NCI-H187 treated with DMSO at 0.1 percent for 48 hours (cell line): ENCODE measurements around the gene CLCN4.

Source experiments
- DNase-seq: peaks from one replicate; lab custom pipeline; 2025; lab: John Stamatoyannopoulos, UW

The CLCN4 gene

DNA sequence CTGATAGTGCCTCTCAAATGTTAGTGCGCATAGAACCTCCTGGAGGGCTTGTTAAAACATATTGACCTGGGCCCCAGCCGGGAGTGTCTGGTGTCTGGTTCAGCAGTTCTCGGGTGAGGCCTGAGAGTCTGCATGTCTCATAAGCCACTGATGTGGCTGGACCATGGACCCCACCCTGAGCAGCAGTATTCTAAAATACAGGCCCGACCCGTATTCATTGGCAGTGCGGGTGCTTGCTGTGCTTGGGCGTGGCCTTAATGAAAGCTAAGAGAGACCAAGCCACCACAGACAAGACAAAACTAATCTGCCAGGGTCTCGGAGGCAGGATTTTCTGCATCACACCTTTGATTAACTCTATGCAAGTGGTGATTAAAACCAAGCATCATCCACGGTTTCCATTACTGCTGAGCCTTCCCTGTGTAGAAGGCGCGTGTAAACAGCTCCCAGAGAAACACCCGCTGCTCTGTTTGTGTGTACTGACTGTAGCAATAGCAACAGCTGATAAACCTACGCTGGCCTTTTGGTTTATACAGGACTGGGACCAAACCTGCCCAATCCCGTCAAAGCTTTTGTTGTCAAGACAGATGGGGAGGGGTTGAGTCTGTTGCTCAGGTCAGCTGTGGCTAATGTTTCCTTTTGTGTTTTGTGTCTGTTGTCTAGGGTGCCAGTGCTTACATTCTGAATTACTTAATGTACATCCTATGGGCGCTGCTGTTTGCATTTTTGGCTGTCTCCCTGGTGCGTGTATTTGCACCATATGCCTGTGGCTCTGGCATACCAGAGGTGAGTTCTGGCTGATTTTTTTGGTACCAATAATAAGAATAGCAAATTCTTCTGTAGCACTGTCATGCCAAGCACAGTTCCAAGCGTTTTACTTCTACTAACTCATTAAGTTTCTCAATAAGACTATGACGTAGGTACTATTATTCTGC, 40.8 kb downstream of the CLCN4 start:
- no peak for DNase-seq

DNA sequence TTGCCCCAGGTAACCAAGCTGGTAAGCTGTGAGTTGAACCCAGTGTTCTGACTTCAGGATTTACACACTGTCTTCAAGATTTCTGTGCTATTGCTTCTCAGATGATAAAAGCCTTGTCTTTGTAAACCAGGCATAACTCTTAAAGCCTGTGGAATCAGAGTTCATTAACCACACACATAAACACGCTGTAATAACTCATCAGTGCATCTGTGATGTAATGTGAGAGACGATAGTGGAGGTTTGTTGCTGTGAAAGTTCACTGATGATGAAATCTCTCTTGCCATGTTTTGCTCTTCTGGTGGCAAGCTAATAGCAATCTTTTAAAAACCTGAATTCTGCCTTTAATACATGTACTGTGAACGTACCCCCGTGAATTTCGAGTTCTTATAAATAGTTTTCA, 41.5 kb downstream of the CLCN4 start:
- no peak for DNase-seq

DNA sequence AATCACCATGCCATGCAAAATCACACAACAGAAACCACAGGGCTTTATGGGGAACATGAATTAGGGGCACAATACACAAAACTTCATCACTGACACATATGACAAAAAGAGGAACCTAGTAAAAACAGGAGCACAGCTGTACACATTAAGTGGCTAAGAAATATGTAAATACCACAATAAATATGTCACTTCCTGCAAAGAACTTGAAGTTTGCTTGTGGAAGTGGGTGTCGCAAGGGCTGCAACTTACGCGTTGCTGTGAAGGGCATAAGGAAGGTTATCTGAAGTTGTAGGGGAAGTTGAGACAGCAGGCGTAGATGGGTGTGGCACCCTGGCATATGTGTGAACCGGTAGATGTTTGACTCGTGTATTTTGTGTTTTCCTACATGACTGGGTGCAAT, 42.4 kb downstream of the CLCN4 start:
- DNase-seq: no peak

DNA sequence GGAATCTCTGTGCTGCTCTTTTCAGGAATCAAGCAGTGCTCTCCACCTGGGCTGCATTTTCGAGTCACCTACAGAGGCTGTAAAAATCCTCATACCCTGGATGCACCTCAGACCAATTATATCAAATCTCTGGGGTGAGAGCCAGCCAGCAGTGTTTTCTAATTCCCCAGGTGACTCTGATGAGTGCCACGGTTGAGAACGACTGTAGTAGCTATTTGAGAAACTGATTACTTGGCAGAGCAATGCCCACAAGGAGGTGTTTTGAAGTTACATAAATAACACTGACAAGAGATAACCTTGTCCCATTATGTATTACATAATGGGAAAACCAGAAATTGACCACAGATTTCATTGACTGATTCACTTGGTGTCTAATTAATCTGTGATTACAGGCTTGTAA, 46.8 kb downstream of the CLCN4 start:
- DNase-seq: no peak

- no peak for DNase-seq
These were observed 49.5 kb downstream of the CLCN4 start for GRCh38 chrX:10206317-10206716.

DNA sequence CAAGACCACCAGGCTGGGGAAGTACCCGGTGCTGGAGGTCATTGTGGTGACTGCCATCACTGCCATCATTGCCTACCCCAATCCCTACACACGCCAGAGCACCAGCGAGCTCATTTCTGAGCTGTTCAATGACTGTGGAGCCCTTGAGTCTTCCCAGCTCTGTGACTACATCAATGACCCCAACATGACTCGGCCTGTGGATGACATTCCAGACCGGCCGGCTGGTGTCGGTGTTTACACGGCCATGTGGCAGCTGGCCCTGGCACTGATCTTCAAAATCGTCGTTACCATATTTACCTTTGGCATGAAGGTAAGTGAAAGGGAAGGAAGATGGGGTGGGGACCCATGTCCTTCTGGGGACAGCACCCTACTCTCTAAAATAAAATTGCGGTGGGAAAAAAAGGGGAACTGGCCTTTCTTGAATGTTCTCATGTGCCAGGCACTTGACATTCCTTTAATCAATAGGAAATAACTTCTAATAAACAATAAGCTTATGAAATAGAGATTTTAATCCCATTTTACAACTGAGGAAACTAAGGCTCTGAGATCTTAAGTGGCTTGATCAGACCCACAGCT, 51.6 kb downstream of the CLCN4 start:
- DNase-seq: no peak

DNA sequence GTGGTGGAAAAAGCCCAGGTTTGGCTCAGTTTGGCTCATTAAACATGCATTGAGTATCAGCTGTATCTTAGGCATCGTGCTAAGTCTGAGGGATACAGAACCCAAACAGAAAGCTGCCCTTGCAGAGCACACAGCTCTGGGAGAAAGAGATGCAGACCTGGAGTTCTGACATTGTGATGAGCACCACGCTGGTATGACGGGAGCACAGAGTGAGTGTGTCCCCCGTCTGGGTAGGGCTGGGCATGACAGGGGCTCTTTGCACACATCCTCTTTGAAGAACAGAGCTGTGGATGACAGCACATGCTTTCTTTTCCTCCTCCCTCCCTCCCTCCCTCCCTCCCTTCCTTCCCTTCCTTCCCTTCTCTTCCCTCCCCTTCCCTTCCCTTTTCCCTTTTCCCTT, 52.2 kb downstream of the CLCN4 start:
- no peak for DNase-seq

DNA sequence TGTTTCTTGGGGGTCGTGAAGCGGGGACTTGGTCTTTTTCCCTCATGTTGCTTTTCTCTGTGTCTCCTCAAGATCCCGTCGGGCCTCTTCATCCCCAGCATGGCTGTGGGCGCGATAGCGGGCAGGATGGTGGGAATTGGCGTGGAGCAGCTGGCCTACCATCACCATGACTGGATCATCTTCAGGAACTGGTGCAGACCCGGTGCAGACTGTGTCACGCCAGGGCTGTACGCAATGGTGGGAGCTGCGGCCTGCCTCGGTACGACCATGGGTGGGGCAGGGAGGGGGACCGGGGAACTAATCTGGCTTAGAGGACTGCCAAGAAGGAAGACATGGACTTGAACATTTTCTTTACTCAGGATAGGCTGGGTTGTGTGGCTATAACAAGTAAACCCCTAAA, 55.6 kb downstream of the CLCN4 start:
- no peak for DNase-seq

DNA sequence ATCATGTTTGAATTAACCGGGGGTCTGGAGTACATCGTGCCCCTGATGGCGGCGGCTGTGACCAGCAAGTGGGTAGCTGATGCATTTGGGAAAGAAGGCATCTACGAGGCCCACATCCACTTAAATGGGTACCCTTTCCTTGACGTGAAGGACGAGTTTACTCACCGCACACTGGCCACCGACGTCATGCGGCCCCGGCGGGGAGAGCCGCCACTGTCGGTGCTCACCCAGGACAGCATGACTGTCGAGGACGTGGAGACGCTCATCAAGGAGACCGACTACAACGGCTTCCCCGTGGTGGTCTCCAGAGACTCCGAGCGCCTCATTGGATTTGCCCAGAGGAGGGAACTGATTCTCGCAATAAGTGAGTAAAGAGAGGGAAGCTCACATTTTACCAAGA, 56.9 kb downstream of the CLCN4 start:
- DNase-seq: no peak

DNA sequence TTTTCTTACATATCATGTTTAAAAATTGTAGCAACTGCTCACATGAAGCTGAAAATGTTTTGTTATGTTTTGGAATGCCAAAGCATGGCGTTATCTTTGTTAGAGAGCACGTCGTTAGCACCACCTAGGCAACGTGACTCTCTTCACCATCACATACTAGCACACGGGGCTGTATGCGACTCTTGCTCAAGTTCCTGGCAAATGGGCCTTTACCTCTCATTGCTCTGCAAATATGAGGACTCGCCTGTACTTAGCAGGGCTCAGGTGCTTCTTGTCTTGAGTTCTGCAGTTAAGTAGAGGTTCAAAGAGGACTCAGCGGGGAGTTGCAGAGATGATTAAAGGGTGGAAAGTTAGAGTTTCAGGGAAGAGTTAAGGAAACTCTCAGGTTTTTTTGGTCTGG, 59.4 kb downstream of the CLCN4 start:
- DNase-seq: no peak

DNA sequence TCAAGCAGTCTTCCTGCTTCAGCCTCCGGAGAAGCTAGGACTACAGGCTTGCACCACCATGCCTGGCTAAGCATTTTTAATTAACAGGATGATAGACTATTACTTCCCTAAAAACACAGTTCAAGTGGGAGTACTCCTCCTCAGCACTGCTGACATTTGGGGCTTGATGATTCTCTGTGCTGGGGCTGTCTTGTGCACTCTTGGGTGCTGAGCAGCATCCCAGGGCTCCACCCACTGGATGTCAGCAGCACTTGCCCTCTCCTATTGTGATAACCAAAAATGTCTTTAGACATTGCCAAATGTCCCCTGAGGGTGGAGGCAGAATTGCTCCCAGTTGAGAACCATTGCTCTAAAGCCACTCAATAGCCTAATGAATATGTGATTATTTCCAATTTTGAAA, 60.4 kb downstream of the CLCN4 start:
- DNase-seq: no peak

- DNase-seq: no peak
These were observed 64.9 kb downstream of the CLCN4 start for GRCh38 chrX:10221651-10222050.

- no peak for DNase-seq
These were observed 66.5 kb downstream of the CLCN4 start for GRCh38 chrX:10223276-10223675.

DNA sequence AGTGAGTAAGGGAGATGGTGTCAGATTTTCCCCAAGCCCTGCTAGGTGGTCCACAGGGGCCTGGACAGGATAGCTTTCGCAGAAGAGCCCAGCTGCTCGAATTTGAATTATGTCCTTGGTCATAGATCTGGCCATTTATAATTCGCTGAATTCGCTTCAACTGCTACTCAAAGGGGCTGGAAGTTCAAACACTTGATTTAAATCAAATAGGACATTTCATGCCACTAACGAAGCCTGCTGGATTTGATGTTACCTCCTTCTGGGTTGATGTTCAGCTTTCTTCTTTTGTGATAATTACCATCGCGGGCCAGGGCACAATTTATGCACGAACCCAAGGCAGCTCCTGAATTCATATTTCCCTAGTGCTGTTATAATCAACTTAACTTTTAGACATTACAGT, 67.0 kb downstream of the CLCN4 start:
- DNase-seq: no peak

GRCh38 chrX:10230222-10230621, 73.4 kb downstream of the CLCN4 start:
- DNase-seq: no peak

DNA sequence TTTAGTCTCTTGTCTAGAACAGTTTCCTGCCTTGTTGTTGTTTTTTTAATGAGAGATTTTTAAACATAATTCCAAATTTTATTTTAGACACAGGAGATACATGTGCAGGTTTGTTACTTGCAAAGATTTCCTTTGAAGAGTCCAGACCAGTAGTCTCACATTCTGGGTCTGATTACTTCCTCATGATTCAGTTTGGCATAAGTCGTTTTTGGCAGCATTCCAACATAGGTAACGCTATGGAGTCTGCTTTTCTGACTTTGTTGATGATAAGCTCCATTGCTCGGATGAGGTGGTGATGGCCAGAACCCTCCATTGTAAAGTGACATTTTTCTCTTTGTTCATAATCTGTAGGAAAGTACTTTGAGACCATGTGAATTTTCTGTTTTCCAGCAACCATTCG, 74.7 kb downstream of the CLCN4 start:
- no peak for DNase-seq

DNA sequence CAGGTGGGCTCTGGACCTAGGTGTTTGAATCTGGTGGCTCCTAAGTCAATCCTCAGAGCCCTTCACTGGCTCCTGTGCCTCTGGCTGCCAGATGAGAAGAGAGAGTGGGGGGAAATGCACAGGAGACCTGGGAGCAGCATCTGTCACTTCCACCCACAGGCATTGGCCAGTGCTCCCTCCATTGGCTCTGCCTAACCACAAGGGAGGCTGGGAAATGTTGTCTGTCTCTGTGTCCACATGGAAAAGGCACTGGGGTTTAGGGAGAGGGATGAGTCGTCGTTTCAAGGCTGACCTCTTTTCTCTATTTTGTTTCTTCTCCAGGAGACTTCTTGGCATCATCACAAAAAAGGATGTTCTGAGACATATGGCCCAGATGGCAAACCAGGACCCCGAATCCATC, 76.4 kb downstream of the CLCN4 start:
- no peak for DNase-seq

DNA sequence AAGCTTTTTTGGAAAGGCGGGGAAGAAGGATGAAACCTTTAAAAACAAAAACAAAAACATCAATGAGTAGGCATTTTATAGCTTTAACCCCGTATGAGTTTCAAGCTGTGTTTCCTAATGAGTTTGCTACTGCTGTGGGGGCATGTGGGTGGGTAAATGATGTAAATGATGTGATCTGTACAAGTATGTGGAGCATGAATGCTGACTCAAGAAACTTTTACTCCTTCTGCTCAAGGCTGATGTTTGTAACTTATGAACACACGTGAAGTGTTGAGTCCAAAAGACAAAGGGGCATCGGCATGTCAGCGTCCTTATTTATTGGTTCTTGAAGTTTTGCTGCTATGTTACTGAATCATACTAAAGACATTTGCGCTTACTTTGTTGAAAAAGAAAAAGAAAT, 76.9 kb downstream of the CLCN4 start:
- no peak for DNase-seq

DNA sequence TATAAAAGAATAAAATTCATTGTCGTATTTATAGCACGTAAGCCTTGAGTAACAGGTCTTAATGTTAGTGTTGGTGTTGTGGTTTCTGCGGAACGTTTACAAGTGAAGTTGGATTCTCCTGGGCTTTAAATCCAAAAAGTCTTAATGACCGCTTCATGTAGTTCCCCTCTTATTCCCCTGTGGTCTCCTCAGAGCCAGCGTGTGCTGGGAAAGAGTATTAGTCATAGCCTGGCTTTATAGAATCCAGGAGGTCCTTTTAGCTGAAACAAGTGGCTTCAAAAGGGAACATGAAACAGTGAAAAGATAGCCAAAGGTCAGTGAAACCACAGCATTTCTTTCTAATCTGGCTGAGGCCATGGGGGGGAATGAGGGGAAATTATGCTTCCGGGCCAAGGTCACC, 79.1 kb downstream of the CLCN4 start:
- DNase-seq: no peak

DNA sequence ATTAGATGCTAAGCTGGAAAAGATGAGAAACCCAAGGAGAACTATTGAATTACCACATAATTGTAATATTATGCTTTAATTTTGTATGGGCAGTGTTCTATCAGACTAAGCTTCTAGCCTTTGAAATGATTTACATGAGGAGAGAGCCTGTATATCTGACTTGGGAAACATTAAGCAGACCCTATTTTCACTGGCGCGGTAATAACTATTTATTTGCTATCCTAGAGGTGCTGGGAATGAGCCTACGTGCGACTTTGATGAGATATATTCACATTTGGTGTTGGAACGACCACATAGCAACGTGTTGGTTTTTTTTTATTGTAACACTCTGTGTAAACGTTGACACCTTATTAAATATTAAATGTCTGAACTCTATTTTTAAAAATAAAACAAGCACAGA, 80.5 kb downstream of the CLCN4 start:
- no peak for DNase-seq

- DNase-seq: no peak
These were observed 82.9 kb downstream of the CLCN4 start for GRCh38 chrX:10239611-10240064.

GRCh38 chrX:10240918-10241317, 84.1 kb downstream of the CLCN4 start:
- DNase-seq: no peak

DNA sequence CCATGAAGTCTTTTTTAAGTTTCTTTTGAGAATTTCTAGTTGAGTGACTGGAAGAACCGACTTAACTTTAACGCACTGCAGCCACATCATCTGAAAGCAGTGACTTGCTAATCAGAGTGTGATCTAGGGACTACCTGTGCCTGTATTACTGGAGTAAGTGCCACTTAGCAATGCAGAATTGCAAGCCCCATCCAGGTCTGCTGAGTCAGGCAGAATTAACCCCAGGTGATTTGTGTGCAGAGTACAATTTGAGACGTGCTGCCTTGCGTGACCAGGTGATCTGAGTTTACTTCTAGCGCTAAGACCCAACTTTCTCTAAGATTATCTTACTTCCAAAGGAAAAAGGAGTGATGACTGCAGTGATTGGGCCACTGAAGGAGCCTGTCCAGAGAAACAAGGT, 85.3 kb downstream of the CLCN4 start:
- no peak for DNase-seq

DNA sequence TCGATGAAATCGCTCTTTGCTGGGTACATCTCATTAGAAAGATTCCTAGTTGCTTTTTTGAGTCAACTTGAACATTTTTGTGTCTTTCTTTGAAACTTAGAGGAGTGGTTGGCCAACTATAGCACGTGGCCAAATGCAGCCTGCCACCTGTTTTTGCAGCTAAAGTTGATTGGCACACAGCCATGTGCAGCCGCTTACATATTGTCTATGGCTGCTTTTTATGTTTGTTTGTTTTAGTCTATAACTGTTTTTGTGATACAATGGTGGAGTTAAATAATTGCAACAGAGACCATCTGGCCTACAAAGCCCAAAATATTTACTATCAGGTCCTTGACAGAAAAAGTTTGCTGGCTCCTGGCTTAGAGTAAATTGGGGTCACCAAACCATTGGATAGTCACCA, 86.3 kb downstream of the CLCN4 start:
- DNase-seq: no peak
